DND-41 (cell line): ENCODE results near the gene RUBCNL.

Experiments
- ATAC-seq: fragments of 200-7000 bp; cut with Tn5 transposase; 3 replicates; pipeline ENCODE4 v1.9.1; 2021; ENCODE audit warnings: low read depth; ENCODE audit not compliant: insufficient read depth
- DNase-seq: peaks from one replicate; pipeline ENCODE4 v3.0.0-alpha.2; 2020
- H2AFZ ChIP-seq: 2 replicates; pipeline ENCODE4 v1.6.0; 2012; ENCODE audit warnings: low read depth, low read length
- H3K27ac ChIP-seq: 2 replicates; pipeline ENCODE4 v1.5.1; 2012; ENCODE audit warnings: low read length, inconsistent platforms
- H3K27me3 ChIP-seq: fragments of 200-600 bp; sonication (generic); 2 replicates; pipeline ENCODE4 v1.6.0; 2012; ENCODE audit warnings: low read length, mild to moderate bottlenecking, inconsistent platforms; ENCODE audit not compliant: insufficient read depth, poor library complexity
- H3K36me3 ChIP-seq: 2 replicates; pipeline ENCODE4 v1.5.1; 2012; ENCODE audit warnings: low read length, inconsistent platforms; ENCODE audit not compliant: insufficient read depth
- H3K4me1 ChIP-seq: 2 replicates; pipeline ENCODE4 v1.5.1; 2012; ENCODE audit warnings: mild to moderate bottlenecking, low read length; ENCODE audit not compliant: insufficient read depth
- H3K4me2 ChIP-seq: 2 replicates; pipeline ENCODE4 v1.6.0; 2012; ENCODE audit warnings: mild to moderate bottlenecking, moderate library complexity, low read length, inconsistent platforms; ENCODE audit not compliant: insufficient read depth
- H3K4me3 ChIP-seq, 2 experiments: fragments of 200-600 bp in 1 of 2; shearing (Covaris generic) in 1 of 2; 2 replicates each; pipeline ENCODE4 v1.5.1; 2012 to 2016; ENCODE audit warnings: inconsistent platforms in 2 of 2, low read length in 2 of 2, mild to moderate bottlenecking in 2 of 2, low read depth in 1 of 2, moderate library complexity in 1 of 2
- H3K79me2 ChIP-seq: 2 replicates; pipeline ENCODE4 v1.6.0; 2012; ENCODE audit warnings: low read length, inconsistent platforms; ENCODE audit not compliant: insufficient read depth
- H3K9ac ChIP-seq: 2 replicates; pipeline ENCODE4 v1.6.0; 2012; ENCODE audit warnings: low read depth, mild to moderate bottlenecking, inconsistent platforms, low read length, moderate library complexity
- H3K9me3 ChIP-seq: 2 replicates; pipeline ENCODE4 v1.5.1; 2012; ENCODE audit warnings: low read length, moderate library complexity, mild to moderate bottlenecking, inconsistent platforms; ENCODE audit not compliant: insufficient read depth, severe bottlenecking
- H4K20me1 ChIP-seq: 2 replicates; pipeline ENCODE4 v1.6.0; 2012; ENCODE audit warnings: low read length; ENCODE audit not compliant: insufficient read depth
- CTCF ChIP-seq: IDR thresholded peaks from 2 replicates; pipeline ENCODE4 v1.5.1; 2012; ENCODE audit warnings: borderline replicate concordance, low read length, moderate library complexity, mild to moderate bottlenecking; ENCODE audit not compliant: poor library complexity, severe bottlenecking; ENCODE audit errors: extremely low read depth
- EZH2 ChIP-seq: IDR thresholded peaks from 3 replicates; pipeline ENCODE4 v1.6.1; 2012; ENCODE audit warnings: borderline replicate concordance, low read depth, mild to moderate bottlenecking, moderate library complexity, low read length, inconsistent platforms; ENCODE audit not compliant: severe bottlenecking

Gene RUBCNL

GRCh38 chr13:46352805-46353204, 34.2 kb downstream of the RUBCNL start:
- ATAC-seq (no peak), DNase-seq (no peak)
- H3K27me3 ChIP-seq, result no peaks in the 10 kb centered on the region
- H3K4me1 ChIP-seq, result no peaks in the 10 kb centered on the region
- H3K9ac ChIP-seq, result no peak overlapping the region
- no peaks in the 10 kb centered on the region for H3K9me3 ChIP-seq
- no peak overlapping the region for H2AFZ ChIP-seq
- H3K27ac ChIP-seq, result no peak overlapping the region
- peaks cover 33% of the 10 kb centered on the region for H3K36me3 ChIP-seq
- H3K79me2 ChIP-seq, result no peaks in the 10 kb centered on the region
- no peak overlapping the region for H3K4me2 ChIP-seq
- TF ChIP-seq CTCF, result no peak
- no peak for TF ChIP-seq EZH2
- no peak overlapping the region for H3K4me3 ChIP-seq
- no peaks in the 10 kb centered on the region for H4K20me1 ChIP-seq

- DNase-seq (no peak), ATAC-seq (no peak)
- Histone ChIP-seq H3K4me3 (no peak overlapping the region), H3K4me2 (no peak overlapping the region), H3K36me3 (peaks cover 27% of the 10 kb centered on the region), H3K9ac (no peak overlapping the region), H3K27me3 (no peaks in the 10 kb centered on the region), H2AFZ (no peak overlapping the region), H4K20me1 (no peaks in the 10 kb centered on the region), H3K79me2 (no peaks in the 10 kb centered on the region), H3K9me3 (no peaks in the 10 kb centered on the region), H3K4me1 (no peaks in the 10 kb centered on the region), H3K27ac (no peak overlapping the region)
- no peak for TF ChIP-seq EZH2
- TF ChIP-seq CTCF, result no peak
These were observed 37.0 kb downstream of the RUBCNL start for GRCh38 chr13:46350003-46350402.

- Histone ChIP-seq H3K9me3 (no peaks in the 10 kb centered on the region), H3K27ac (no peak overlapping the region), H4K20me1 (no peaks in the 10 kb centered on the region), H3K27me3 (no peaks in the 10 kb centered on the region), H2AFZ (no peak overlapping the region), H3K4me2 (no peak overlapping the region), H3K36me3 (peaks cover 18% of the 10 kb centered on the region), H3K9ac (no peak overlapping the region), H3K79me2 (no peaks in the 10 kb centered on the region), H3K4me3 (no peak overlapping the region), H3K4me1 (no peaks in the 10 kb centered on the region)
- no peak for ATAC-seq
- TF ChIP-seq CTCF, result no peak
- TF ChIP-seq EZH2, result no peak
- DNase-seq, result no peak
These were observed 38.1 kb downstream of the RUBCNL start for GRCh38 chr13:46348961-46349360.

GRCh38 chr13:46347277-46347676, 39.8 kb downstream of the RUBCNL start:
- Histone ChIP-seq H3K27me3 (no peaks in the 10 kb centered on the region), H3K79me2 (no peaks in the 10 kb centered on the region), H4K20me1 (no peaks in the 10 kb centered on the region), H3K36me3 (peaks cover 22% of the 10 kb centered on the region), H3K4me2 (no peak overlapping the region), H3K9me3 (no peaks in the 10 kb centered on the region), H3K27ac (no peak overlapping the region), H3K9ac (no peak overlapping the region), H3K4me1 (no peaks in the 10 kb centered on the region), H2AFZ (no peak overlapping the region), H3K4me3 (no peak overlapping the region)
- ATAC-seq, result no peak
- no peak for DNase-seq
- TF ChIP-seq EZH2 (no peak), CTCF (no peak)
